ENCODE data around the gene COL5A1.

COL5A1 gene

DNA sequence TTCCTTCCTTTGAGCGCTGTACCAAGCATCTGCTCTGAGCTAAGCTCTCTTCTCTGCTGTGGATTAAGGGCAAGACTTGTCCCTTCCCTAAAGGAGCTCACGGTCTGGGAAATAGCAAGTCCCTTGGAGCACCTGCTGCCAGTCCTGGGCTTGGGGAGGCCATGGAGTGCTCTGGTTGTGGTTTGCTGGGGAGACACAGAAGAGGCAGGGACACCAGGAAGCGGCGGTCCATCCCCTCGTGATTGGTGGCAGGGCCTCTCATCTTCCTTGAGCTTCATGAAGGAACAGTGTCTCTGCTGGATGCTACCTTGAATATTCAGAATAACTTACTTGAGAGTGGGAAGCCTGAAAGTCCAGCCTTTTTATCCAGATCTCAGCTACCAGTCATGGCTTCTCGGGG is 35.3 kb downstream of the COL5A1 start:
- Histone ChIP-seq H3K27me3 (ENCODE audit: insufficient read depth, poor library complexity, severe bottlenecking) (no peaks in the 10 kb centered on the region), H3K27ac (replicated peaks) (no peak overlapping the region), H3K4me3 (replicated peaks; ENCODE audit: insufficient read depth, low read length) (no peak overlapping the region)
- TF ChIP-seq, protein P1, sequence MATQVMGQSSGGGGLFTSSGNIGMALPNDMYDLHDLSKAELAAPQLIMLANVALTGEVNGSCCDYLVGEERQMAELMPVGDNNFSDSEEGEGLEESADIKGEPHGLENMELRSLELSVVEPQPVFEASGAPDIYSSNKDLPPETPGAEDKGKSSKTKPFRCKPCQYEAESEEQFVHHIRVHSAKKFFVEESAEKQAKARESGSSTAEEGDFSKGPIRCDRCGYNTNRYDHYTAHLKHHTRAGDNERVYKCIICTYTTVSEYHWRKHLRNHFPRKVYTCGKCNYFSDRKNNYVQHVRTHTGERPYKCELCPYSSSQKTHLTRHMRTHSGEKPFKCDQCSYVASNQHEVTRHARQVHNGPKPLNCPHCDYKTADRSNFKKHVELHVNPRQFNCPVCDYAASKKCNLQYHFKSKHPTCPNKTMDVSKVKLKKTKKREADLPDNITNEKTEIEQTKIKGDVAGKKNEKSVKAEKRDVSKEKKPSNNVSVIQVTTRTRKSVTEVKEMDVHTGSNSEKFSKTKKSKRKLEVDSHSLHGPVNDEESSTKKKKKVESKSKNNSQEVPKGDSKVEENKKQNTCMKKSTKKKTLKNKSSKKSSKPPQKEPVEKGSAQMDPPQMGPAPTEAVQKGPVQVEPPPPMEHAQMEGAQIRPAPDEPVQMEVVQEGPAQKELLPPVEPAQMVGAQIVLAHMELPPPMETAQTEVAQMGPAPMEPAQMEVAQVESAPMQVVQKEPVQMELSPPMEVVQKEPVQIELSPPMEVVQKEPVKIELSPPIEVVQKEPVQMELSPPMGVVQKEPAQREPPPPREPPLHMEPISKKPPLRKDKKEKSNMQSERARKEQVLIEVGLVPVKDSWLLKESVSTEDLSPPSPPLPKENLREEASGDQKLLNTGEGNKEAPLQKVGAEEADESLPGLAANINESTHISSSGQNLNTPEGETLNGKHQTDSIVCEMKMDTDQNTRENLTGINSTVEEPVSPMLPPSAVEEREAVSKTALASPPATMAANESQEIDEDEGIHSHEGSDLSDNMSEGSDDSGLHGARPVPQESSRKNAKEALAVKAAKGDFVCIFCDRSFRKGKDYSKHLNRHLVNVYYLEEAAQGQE (IDR thresholded peaks at IDR 0.05; ENCODE audit: insufficient replicate concordance, low read depth), result no peak
- TF ChIP-seq SPI1 (IDR thresholded peaks at IDR 0.05; ENCODE audit: borderline replicate concordance, low read depth) (no peak), POLR2AphosphoS5 (IDR thresholded peaks at IDR 0.05; ENCODE audit: low read depth) (no peak), GABPA (IDR thresholded peaks at IDR 0.05; ENCODE audit: low read depth) (no peak)
- TF ChIP-seq, protein P2, sequence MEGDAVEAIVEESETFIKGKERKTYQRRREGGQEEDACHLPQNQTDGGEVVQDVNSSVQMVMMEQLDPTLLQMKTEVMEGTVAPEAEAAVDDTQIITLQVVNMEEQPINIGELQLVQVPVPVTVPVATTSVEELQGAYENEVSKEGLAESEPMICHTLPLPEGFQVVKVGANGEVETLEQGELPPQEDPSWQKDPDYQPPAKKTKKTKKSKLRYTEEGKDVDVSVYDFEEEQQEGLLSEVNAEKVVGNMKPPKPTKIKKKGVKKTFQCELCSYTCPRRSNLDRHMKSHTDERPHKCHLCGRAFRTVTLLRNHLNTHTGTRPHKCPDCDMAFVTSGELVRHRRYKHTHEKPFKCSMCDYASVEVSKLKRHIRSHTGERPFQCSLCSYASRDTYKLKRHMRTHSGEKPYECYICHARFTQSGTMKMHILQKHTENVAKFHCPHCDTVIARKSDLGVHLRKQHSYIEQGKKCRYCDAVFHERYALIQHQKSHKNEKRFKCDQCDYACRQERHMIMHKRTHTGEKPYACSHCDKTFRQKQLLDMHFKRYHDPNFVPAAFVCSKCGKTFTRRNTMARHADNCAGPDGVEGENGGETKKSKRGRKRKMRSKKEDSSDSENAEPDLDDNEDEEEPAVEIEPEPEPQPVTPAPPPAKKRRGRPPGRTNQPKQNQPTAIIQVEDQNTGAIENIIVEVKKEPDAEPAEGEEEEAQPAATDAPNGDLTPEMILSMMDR (IDR thresholded peaks at IDR 0.05; ENCODE audit: insufficient read depth, low read length), result no peak
- DNase-seq (ENCODE audit: low read depth in 1 of 2, low spot score in 1 of 2), result no peak

DNA sequence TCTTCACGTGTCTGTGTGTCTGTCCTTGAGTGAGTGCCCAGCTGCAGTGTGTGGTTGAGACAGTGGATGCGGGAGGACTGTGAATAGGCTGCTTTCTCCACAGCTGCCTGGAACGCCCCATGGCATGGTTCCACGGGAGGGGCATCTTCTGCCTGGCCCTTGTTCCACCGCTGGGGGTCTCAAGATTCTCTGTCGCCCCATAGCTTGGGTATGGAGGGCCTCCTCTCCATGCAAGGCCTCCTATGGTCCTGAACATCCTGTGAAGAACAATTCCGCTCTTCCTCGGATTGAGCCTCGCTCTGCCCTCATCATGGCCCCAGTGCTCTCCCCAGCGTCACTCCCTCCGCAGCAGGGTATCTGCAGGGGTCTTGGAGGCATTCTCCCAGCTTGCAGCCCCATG is 36.1 kb downstream of the COL5A1 start:
- no peak for DNase-seq (ENCODE audit: low read depth in 1 of 2, low spot score in 1 of 2)
- TF ChIP-seq, protein P1 (IDR thresholded peaks at IDR 0.05; ENCODE audit: insufficient replicate concordance, low read depth), result no peak
- TF ChIP-seq, protein P2 (IDR thresholded peaks at IDR 0.05; ENCODE audit: insufficient read depth, low read length), result no peak
- no peak for TF ChIP-seq GABPA (IDR thresholded peaks at IDR 0.05; ENCODE audit: low read depth)
- no peak for TF ChIP-seq SPI1 (IDR thresholded peaks at IDR 0.05; ENCODE audit: borderline replicate concordance, low read depth)
- no peak for TF ChIP-seq POLR2AphosphoS5 (IDR thresholded peaks at IDR 0.05; ENCODE audit: low read depth)
- Histone ChIP-seq H3K27ac (replicated peaks) (no peak overlapping the region), H3K4me3 (replicated peaks; ENCODE audit: insufficient read depth, low read length) (no peak overlapping the region), H3K27me3 (ENCODE audit: insufficient read depth, poor library complexity, severe bottlenecking) (no peaks in the 10 kb centered on the region)

DNA sequence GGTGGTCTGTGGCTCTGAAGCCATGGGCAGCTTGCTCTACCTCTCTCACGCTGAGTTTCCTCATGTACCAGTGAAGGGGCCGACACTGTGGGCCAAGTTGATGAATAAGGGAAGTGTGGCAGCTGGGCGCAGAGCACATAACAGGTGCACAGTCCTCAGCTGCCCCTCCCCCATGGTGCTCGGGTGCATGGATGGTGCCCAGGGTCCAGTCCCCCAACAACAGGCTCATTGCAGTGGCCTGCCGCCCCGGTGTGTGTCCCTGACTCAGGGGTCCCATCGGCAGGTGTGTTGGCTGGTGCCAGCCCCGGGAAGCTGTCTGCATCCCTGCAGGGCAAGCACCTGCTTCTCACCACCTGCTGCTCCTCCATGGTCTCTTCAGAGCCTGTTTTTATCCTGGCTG is 36.6 kb downstream of the COL5A1 start:
- TF ChIP-seq, protein P1 (IDR thresholded peaks at IDR 0.05; ENCODE audit: insufficient replicate concordance, low read depth), result no peak
- TF ChIP-seq, protein P2 (IDR thresholded peaks at IDR 0.05; ENCODE audit: insufficient read depth, low read length), result no peak
- TF ChIP-seq GABPA (IDR thresholded peaks at IDR 0.05; ENCODE audit: low read depth), result no peak
- no peak for TF ChIP-seq POLR2AphosphoS5 (IDR thresholded peaks at IDR 0.05; ENCODE audit: low read depth)
- TF ChIP-seq SPI1 (IDR thresholded peaks at IDR 0.05; ENCODE audit: borderline replicate concordance, low read depth), result no peak
- Histone ChIP-seq H3K27ac (replicated peaks) (no peak overlapping the region), H3K27me3 (ENCODE audit: insufficient read depth, poor library complexity, severe bottlenecking) (no peaks in the 10 kb centered on the region), H3K4me3 (replicated peaks; ENCODE audit: insufficient read depth, low read length) (no peak overlapping the region)
- no peak for DNase-seq (ENCODE audit: low read depth in 1 of 2, low spot score in 1 of 2)

All from HL-60 (cell line).